DND-41 (cell line): ENCODE data around the gene HSPA12A.

Experiments used
- ATAC-seq: fragments of 200-7000 bp; cut with Tn5 transposase; 3 replicates; pipeline ENCODE4 v1.9.1; 2021; ENCODE audit warnings: low read depth; ENCODE audit not compliant: insufficient read depth
- DNase-seq: peaks from one replicate; pipeline ENCODE4 v3.0.0-alpha.2; 2020
- H2AFZ ChIP-seq: 2 replicates; pipeline ENCODE4 v1.6.0; 2012; ENCODE audit warnings: low read depth, low read length
- H3K27ac ChIP-seq: 2 replicates; pipeline ENCODE4 v1.5.1; 2012; ENCODE audit warnings: low read length, inconsistent platforms
- H3K27me3 ChIP-seq: fragments of 200-600 bp; sonication (generic); 2 replicates; pipeline ENCODE4 v1.6.0; 2012; ENCODE audit warnings: low read length, mild to moderate bottlenecking, inconsistent platforms; ENCODE audit not compliant: insufficient read depth, poor library complexity
- H3K36me3 ChIP-seq: 2 replicates; pipeline ENCODE4 v1.5.1; 2012; ENCODE audit warnings: low read length, inconsistent platforms; ENCODE audit not compliant: insufficient read depth
- H3K4me1 ChIP-seq: 2 replicates; pipeline ENCODE4 v1.5.1; 2012; ENCODE audit warnings: mild to moderate bottlenecking, low read length; ENCODE audit not compliant: insufficient read depth
- H3K4me2 ChIP-seq: 2 replicates; pipeline ENCODE4 v1.6.0; 2012; ENCODE audit warnings: mild to moderate bottlenecking, moderate library complexity, low read length, inconsistent platforms; ENCODE audit not compliant: insufficient read depth
- H3K4me3 ChIP-seq, 2 experiments: fragments of 200-600 bp in 1 of 2; shearing (Covaris generic) in 1 of 2; 2 replicates each; pipeline ENCODE4 v1.5.1; 2012 to 2016; ENCODE audit warnings: inconsistent platforms in 2 of 2, low read length in 2 of 2, mild to moderate bottlenecking in 2 of 2, low read depth in 1 of 2, moderate library complexity in 1 of 2
- H3K79me2 ChIP-seq: 2 replicates; pipeline ENCODE4 v1.6.0; 2012; ENCODE audit warnings: low read length, inconsistent platforms; ENCODE audit not compliant: insufficient read depth
- H3K9ac ChIP-seq: 2 replicates; pipeline ENCODE4 v1.6.0; 2012; ENCODE audit warnings: low read depth, mild to moderate bottlenecking, inconsistent platforms, low read length, moderate library complexity
- H3K9me3 ChIP-seq: 2 replicates; pipeline ENCODE4 v1.5.1; 2012; ENCODE audit warnings: low read length, moderate library complexity, mild to moderate bottlenecking, inconsistent platforms; ENCODE audit not compliant: insufficient read depth, severe bottlenecking
- H4K20me1 ChIP-seq: 2 replicates; pipeline ENCODE4 v1.6.0; 2012; ENCODE audit warnings: low read length; ENCODE audit not compliant: insufficient read depth
- EZH2 ChIP-seq: IDR thresholded peaks from 3 replicates; pipeline ENCODE4 v1.6.1; 2012; ENCODE audit warnings: borderline replicate concordance, low read depth, mild to moderate bottlenecking, moderate library complexity, low read length, inconsistent platforms; ENCODE audit not compliant: severe bottlenecking
- TF ChIP-seq, protein P1 (sequence below): IDR thresholded peaks from 2 replicates; pipeline ENCODE4 v1.5.1; 2012; ENCODE audit warnings: borderline replicate concordance, low read length, moderate library complexity, mild to moderate bottlenecking; ENCODE audit not compliant: poor library complexity, severe bottlenecking; ENCODE audit errors: extremely low read depth

HSPA12A gene

DNA sequence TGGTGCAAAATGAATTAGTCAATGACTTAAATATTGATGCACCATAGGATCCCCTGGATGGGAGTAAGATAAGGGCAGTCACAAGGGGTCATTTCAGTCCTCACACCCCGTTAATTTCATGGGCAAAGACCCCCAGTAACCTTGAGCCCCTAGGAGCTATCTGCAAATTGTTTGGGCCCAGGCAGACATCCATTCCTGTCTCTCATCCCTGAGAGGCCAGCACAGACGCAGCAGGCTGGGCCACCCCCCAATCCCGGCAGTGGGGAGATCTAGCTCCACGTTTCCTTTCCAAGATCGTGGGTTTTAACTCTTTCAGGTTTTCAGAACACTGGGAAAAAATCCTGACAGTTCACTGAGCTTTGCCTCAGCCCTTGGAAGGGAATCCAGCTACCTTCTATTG, 81.5 kb downstream of the HSPA12A start:
- H3K4me3 ChIP-seq = no peak overlapping the region
- H3K9me3 ChIP-seq = no peaks in the 10 kb centered on the region
- H3K9ac ChIP-seq = no peak overlapping the region
- DNase-seq (no peak), ATAC-seq (no peak)
- no peaks in the 10 kb centered on the region for H3K4me1 ChIP-seq
- no peaks in the 10 kb centered on the region for H4K20me1 ChIP-seq
- H2AFZ ChIP-seq = no peak overlapping the region
- H3K79me2 ChIP-seq = no peaks in the 10 kb centered on the region
- H3K27me3 ChIP-seq = no peaks in the 10 kb centered on the region
- no peak overlapping the region for H3K27ac ChIP-seq
- H3K4me2 ChIP-seq = no peak overlapping the region
- TF ChIP-seq EZH2 = no peak
- TF ChIP-seq, protein P1, sequence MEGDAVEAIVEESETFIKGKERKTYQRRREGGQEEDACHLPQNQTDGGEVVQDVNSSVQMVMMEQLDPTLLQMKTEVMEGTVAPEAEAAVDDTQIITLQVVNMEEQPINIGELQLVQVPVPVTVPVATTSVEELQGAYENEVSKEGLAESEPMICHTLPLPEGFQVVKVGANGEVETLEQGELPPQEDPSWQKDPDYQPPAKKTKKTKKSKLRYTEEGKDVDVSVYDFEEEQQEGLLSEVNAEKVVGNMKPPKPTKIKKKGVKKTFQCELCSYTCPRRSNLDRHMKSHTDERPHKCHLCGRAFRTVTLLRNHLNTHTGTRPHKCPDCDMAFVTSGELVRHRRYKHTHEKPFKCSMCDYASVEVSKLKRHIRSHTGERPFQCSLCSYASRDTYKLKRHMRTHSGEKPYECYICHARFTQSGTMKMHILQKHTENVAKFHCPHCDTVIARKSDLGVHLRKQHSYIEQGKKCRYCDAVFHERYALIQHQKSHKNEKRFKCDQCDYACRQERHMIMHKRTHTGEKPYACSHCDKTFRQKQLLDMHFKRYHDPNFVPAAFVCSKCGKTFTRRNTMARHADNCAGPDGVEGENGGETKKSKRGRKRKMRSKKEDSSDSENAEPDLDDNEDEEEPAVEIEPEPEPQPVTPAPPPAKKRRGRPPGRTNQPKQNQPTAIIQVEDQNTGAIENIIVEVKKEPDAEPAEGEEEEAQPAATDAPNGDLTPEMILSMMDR = no peak
- H3K36me3 ChIP-seq = no peaks in the 10 kb centered on the region

DNA sequence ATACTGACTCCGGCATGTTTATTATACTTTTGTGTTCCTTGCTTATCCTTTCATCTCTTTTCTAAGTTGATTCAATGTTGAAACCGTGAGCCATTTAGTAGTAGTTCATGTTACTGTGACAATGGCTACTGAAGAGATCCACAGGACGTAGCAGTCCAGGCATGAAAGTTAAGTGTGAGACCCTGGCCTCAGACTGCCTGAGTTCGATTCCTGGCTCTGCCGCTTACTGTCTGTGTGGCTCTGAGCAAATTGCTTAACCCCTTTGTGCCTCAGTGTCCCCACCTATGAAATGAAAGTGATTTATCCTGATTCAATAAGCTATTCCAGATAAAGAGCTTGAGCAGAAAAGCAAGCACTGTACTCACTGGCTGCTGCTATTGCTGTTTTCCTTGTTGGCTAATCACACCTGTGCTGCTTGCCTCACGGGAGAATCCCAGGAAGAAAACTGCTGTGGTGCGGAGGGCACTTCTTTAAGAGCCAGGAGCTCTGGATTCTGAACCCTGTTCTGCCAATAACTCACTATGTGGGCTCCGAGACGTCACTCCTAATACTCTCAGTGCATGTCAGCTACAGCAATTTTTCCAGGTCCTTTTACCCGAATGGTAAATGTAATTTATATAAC, 83.2 kb downstream of the HSPA12A start:
- H4K20me1 ChIP-seq = no peaks in the 10 kb centered on the region
- no peak for DNase-seq
- no peaks in the 10 kb centered on the region for H3K79me2 ChIP-seq
- no peaks in the 10 kb centered on the region for H3K36me3 ChIP-seq
- H3K4me1 ChIP-seq = no peaks in the 10 kb centered on the region
- H3K4me2 ChIP-seq = no peak overlapping the region
- no peaks in the 10 kb centered on the region for H3K27me3 ChIP-seq
- no peak overlapping the region for H3K4me3 ChIP-seq
- H3K27ac ChIP-seq = no peak overlapping the region
- no peaks in the 10 kb centered on the region for H3K9me3 ChIP-seq
- H2AFZ ChIP-seq = no peak overlapping the region
- no peak for ATAC-seq
- H3K9ac ChIP-seq = no peak overlapping the region
- TF ChIP-seq, protein P1 = no peak
- TF ChIP-seq EZH2 = no peak

DNA sequence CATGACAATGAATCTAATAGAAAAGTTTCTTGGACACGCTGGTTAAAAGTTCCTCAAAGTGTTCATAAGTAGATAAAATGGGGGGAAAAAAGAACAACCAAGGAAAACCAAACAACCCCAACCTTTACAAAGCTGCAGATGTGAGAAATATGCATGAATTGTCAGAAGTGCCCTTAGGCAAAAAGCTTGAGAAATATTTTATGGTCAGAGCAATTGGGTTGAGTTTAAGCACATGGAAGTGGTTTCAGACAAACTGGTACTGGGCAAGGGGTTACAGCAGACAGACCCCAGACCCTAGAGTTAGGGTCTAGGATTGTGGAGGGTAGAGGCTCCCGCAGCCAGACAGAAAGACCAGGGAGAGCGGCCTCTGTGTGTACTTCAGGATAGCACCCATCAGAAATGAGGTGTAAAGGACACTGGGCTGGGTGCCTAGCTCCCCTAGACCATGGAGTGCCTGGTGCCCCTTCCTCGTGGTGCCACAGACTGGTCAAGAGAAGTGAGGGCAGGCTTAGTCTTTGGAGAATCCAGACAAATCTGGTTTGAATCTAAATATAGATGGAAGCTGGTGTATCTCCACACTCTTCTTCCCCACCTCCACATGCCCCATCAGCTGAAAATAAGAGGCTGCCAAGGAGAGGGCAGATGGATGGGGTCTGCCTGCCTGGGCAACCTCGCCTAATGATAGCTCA, 84.4 kb downstream of the HSPA12A start:
- Histone ChIP-seq H3K79me2 (no peaks in the 10 kb centered on the region), H3K36me3 (no peaks in the 10 kb centered on the region), H3K4me3 (no peak overlapping the region), H3K4me2 (no peak overlapping the region), H3K27ac (no peak overlapping the region), H3K9ac (no peak overlapping the region), H4K20me1 (no peaks in the 10 kb centered on the region), H2AFZ (no peak overlapping the region), H3K4me1 (no peaks in the 10 kb centered on the region), H3K27me3 (no peaks in the 10 kb centered on the region), H3K9me3 (no peaks in the 10 kb centered on the region)
- no peak for DNase-seq
- TF ChIP-seq, protein P1 = no peak
- no peak for TF ChIP-seq EZH2
- ATAC-seq = no peak
